Caco-2 (cell line): ENCODE data around the gene KCNH4. TPM values are rescaled to one million over a fixed set of nuclear protein-coding genes. Genes with fewer than 3 reads are reported as not detected.

Source experiments
- BruUV-seq: library from RNA; stranded (reverse); fragments of 400-500 nt; replicated peaks from 2 replicates; lab custom pipeline; 2021; lab: Mats Ljungman, UMichigan
- CTCF ChIA-PET: fragments of 300-600 bp; sonication (Branson Sonifier 250); formaldehyde crosslinking; loops from one replicate; lab custom pipeline; 2022; ENCODE audit warnings: antibody characterized with exemption; lab: Charles Lee
- POLR2A ChIA-PET: fragments of 300-600 bp; sonication (Branson Sonifier 250); formaldehyde crosslinking; loops from one replicate; lab custom pipeline; 2022; ENCODE audit warnings: antibody characterized with exemption; lab: Charles Lee
- DNase-seq, 2 experiments: peaks; one replicate each; pipeline versions ENCODE4 v3.0.0 to v3.0.0-alpha.2; 2020 to 2022
- H3K27me3 ChIP-seq: replicated peaks from 2 replicates; pipeline ENCODE4 v1.6.0; 2011; ENCODE audit warnings: low read length; ENCODE audit not compliant: control insufficient read depth, insufficient read depth
- H3K36me3 ChIP-seq: 2 replicates; pipeline ENCODE4 v1.5.1; 2011; ENCODE audit warnings: low read length; ENCODE audit not compliant: control insufficient read depth, insufficient read depth
- H3K4me1 ChIP-seq: fragments of 250-450 bp; sonication (Bioruptor Pico); 2 replicates; pipeline ENCODE4 v1.5.1; 2020; ENCODE audit warnings: mild to moderate bottlenecking
- H3K4me3 ChIP-seq: 2 replicates; pipeline ENCODE4 v1.5.1; 2011; ENCODE audit warnings: low read depth, mild to moderate bottlenecking, control low read depth, low read length
- H3K9me3 ChIP-seq: fragments of 250-450 bp; sonication (Bioruptor Pico); 2 replicates; pipeline ENCODE4 v1.5.1; 2020; ENCODE audit warnings: mild to moderate bottlenecking, moderate library complexity
- H3K27ac Mint-ChIP-seq: one replicate; pipeline ENCODE4 v1.8.0; 2022; ENCODE audit warnings: mixed read lengths; ENCODE audit not compliant: unreplicated experiment
- H3K27me3 Mint-ChIP-seq: one replicate; pipeline ENCODE4 v1.8.0; 2022; ENCODE audit warnings: mixed read lengths; ENCODE audit not compliant: insufficient read depth, unreplicated experiment
- H3K36me3 Mint-ChIP-seq: one replicate; pipeline ENCODE4 v1.8.0; 2022; ENCODE audit warnings: mild to moderate bottlenecking, mixed read lengths; ENCODE audit not compliant: insufficient read depth, unreplicated experiment
- H3K4me1 Mint-ChIP-seq: one replicate; pipeline ENCODE4 v1.8.0; 2022; ENCODE audit warnings: low read depth, mixed read lengths; ENCODE audit not compliant: unreplicated experiment
- H3K4me3 Mint-ChIP-seq: one replicate; pipeline ENCODE4 v1.8.0; 2022; ENCODE audit warnings: mild to moderate bottlenecking, moderate library complexity, mixed read lengths; ENCODE audit not compliant: unreplicated experiment
- H3K9me3 Mint-ChIP-seq: one replicate; pipeline ENCODE4 v1.8.0; 2022; ENCODE audit warnings: mixed read lengths; ENCODE audit not compliant: unreplicated experiment
- intact Hi-C: fragments of 100-400 bp; cut with micrococcal nuclease; formaldehyde crosslinking; loops from one replicate; pipeline ENCODE4 v1.10.0; 2022; ENCODE audit not compliant: unreplicated experiment
- total RNA-seq: library from RNA; stranded (reverse); gene quantifications from 2 replicates; pipeline ENCODE4 v1.2.3, GENCODE V29; 2022
- TF ChIP-seq, protein P1 (sequence below), 2 experiments: fragments of 200-600 bp in 1 of 2; IDR thresholded peaks; 1 replicate in 1 of 2; 2 replicates in 1 of 2; pipeline versions ENCODE4 v1.5.1 to v1.8.0; 2011 to 2022; ENCODE audit warnings: antibody characterized with exemption in 1 of 2, control low read depth in 1 of 2, inconsistent platforms in 1 of 2, low read depth in 1 of 2, low read length in 1 of 2, mild to moderate bottlenecking in 1 of 2, moderate library complexity in 1 of 2; ENCODE audit not compliant: insufficient read depth in 1 of 2, severe bottlenecking in 1 of 2, unreplicated experiment in 1 of 2

Gene KCNH4
- total RNA-seq, 1 experiment from 2014 or later = 0.07 TPM

GRCh38 chr17:42113293-42114069, 67.5 kb downstream of the KCNH4 start:
- Histone ChIP-seq H3K4me1 (no peaks in the 10 kb centered on the region), H3K27me3 (no peaks in the 10 kb centered on the region), H3K9me3 (no peaks in the 10 kb centered on the region), H3K36me3 (no peaks in the 10 kb centered on the region; the same call in none of the 2 replicates), H3K4me3 (no peak overlapping the region)
- TF ChIP-seq, protein P1, sequence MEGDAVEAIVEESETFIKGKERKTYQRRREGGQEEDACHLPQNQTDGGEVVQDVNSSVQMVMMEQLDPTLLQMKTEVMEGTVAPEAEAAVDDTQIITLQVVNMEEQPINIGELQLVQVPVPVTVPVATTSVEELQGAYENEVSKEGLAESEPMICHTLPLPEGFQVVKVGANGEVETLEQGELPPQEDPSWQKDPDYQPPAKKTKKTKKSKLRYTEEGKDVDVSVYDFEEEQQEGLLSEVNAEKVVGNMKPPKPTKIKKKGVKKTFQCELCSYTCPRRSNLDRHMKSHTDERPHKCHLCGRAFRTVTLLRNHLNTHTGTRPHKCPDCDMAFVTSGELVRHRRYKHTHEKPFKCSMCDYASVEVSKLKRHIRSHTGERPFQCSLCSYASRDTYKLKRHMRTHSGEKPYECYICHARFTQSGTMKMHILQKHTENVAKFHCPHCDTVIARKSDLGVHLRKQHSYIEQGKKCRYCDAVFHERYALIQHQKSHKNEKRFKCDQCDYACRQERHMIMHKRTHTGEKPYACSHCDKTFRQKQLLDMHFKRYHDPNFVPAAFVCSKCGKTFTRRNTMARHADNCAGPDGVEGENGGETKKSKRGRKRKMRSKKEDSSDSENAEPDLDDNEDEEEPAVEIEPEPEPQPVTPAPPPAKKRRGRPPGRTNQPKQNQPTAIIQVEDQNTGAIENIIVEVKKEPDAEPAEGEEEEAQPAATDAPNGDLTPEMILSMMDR (IDR thresholded peaks at IDR 0.05; ENCODE audit: insufficient read depth in 1 of 2, low read depth in 1 of 2, low read length in 1 of 2, severe bottlenecking in 1 of 2, unreplicated experiment in 1 of 2) = no peak
- peaks cover 26% of the 10 kb centered on the region for H3K36me3 Mint-ChIP-seq
- no peak overlapping the region for H3K4me3 Mint-ChIP-seq
- BruUV-seq = TSS peak; percentile 69
- DNase-seq = no peak
- intact Hi-C loops = no loop called here
- POLR2A ChIA-PET = no interaction called here
- no peaks in the 10 kb centered on the region for H3K9me3 Mint-ChIP-seq
- CTCF ChIA-PET = interaction anchor here (1.1 kb wide), 1 partner anchor 86 kb away, joined by 3 read pairs; no protein-coding TSS in a partner anchor
- H3K4me1 Mint-ChIP-seq = no peaks in the 10 kb centered on the region
- no peaks in the 10 kb centered on the region for H3K27me3 Mint-ChIP-seq
- no peak overlapping the region for H3K27ac Mint-ChIP-seq

DNA sequence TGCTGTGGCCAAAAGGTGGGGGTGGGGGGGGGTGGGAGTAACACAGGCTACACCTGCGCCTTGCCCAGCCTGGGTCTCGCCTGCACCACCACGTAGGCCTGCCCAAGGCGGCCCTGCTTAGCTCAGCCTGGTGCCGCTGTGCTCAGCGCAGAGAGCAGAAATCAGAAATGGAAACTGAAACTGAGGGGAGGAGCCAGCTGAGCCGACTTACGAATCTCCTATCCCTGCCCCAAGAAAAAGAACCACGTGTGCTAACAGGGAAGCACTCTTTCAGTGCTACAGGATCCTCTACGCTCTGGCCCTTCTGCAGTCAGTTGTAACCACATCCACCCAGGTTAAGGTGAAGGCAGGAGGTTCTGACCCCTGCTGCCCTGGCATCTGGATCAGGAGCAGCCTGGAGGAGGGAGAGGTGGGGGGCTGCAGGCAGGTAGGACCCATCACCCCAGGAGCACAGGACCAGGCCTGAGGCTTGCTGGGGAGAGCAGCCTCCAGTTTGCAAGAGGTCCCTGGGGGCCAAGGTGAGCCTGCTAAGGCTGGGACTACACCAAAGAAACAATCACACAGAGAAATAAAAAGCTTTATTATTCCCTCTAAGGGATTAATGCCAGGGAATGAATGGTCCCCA, 68.3 kb downstream of the KCNH4 start, which contains the start of gene DHX58:
DHX58 (minus strand) TSS at position 163 of the 625 bp plus-strand sequence. CDS start 822 bp downstream, outside the sequence.
- POLR2A ChIA-PET = no interaction called here

More for the DNA sequence above, 68.3 kb downstream of the KCNH4 start, which contains the start of gene DHX58:
- TF ChIP-seq, protein P1 (IDR thresholded peaks at IDR 0.05; ENCODE audit: insufficient read depth in 1 of 2, low read depth in 1 of 2, low read length in 1 of 2, severe bottlenecking in 1 of 2, unreplicated experiment in 1 of 2) = no peak
- H3K4me1 ChIP-seq = no peaks in the 10 kb centered on the region
- H3K36me3 ChIP-seq = no peaks in the 10 kb centered on the region; the same call in none of the 2 replicates
- H3K27me3 Mint-ChIP-seq = no peaks in the 10 kb centered on the region
- H3K9me3 Mint-ChIP-seq = no peaks in the 10 kb centered on the region
- DNase-seq = no peak
- no peak within 1 kb of the TSS for H3K4me3 ChIP-seq
- intact Hi-C loops = no loop called here
- H3K4me3 Mint-ChIP-seq = no peak within 1 kb of the TSS
- no peaks in the 10 kb centered on the region for H3K9me3 ChIP-seq
- no peak within 1 kb of the TSS for H3K27ac Mint-ChIP-seq
- CTCF ChIA-PET = interaction anchor here (1.1 kb wide), 1 partner anchor 85 kb away, joined by 3 read pairs; no protein-coding TSS in a partner anchor
- peaks cover 26% of the 10 kb centered on the region for H3K36me3 Mint-ChIP-seq
- no peaks in the 10 kb centered on the region for H3K4me1 Mint-ChIP-seq
- no TSS peak for BruUV-seq
- H3K27me3 ChIP-seq = no peaks in the 10 kb centered on the region
